C4-2B (cell line): Measurements from ENCODE around the gene CCNY.

Experiments used
- CTCF ChIP-seq: fragments of 450-650 bp; conservative IDR thresholded peaks from 2 replicates; pipeline ENCODE4 v1.5.1; 2017; ENCODE audit warnings: mild to moderate bottlenecking
- ZFX ChIP-seq: fragments of 450-650 bp; IDR thresholded peaks from 2 replicates; pipeline ENCODE4 v1.6.1; 2017

- no peak for TF ChIP-seq CTCF
- no peak for TF ChIP-seq ZFX
These were observed 179.9 kb downstream of the CCNY start for GRCh38 chr10:35516102-35516670.
